ENCODE measurements around the gene EXOC4.
A peak's percentile ranks its signal among the peaks of the same experiment; 100 is the strongest.
"Not testable (repeated sequence)": the region's sequence is repeated elsewhere in the genome, so short reads cannot be mapped to it uniquely, and the experiment has no call there.

The EXOC4 gene

DNA sequence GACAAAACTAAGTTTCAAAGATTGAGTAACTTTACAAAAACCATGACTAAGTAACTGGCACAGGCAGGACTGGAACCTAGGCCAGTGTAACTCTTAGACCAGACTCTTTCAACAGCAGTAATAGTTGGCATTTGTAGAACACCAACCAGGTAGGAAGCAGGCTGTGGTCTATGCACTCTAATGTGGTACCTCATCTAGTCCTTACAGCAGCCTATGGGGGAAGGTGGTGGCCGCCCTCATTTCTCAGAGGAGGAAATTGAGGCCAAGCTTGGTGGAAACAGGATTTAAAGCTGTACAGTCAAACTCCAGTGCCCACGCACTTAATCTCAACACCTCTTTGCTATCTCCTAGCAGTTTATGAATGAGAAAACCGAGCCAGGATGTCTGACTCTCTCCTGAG is 708.8 kb downstream of the EXOC4 start:
- no peak for DNase-seq

DNA sequence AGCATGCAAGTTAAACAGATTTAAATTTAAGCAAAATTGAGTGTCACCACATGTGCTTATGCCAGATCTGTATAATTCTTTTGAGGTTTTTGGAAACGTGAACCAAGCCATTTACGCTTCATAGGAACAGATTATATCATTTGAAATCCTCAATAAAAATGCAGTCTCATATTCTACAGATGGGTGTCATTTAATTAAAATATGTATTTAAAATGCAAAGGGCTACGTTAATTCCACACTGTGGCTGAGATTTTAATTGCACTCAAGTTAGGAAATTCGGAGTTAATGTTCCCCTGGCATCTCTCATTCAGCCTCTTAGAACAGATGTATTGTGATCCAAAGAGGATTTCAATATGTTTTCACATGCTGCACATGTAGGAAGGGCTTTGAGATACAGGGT is 709.8 kb downstream of the EXOC4 start:
- DNase-seq: no peak

DNA sequence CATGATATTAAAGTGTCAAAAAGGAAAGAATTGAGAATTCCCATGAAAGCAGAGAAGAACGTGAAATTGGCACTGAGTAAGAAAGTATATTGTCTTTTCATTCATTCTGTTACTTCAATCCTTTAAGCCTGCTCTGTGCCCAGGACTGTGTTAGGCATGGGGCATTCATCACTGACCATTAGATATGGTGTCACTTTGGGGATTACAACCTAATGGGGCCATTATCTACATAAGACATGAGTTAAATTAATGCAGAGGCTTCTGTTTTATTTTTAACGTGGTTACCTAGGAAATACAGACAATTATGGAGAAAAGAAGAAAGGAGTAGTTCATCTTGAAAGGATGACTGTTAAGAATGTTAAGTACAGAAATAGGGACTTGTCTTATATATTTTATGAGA is 710.8 kb downstream of the EXOC4 start:
- DNase-seq: no peak

DNA sequence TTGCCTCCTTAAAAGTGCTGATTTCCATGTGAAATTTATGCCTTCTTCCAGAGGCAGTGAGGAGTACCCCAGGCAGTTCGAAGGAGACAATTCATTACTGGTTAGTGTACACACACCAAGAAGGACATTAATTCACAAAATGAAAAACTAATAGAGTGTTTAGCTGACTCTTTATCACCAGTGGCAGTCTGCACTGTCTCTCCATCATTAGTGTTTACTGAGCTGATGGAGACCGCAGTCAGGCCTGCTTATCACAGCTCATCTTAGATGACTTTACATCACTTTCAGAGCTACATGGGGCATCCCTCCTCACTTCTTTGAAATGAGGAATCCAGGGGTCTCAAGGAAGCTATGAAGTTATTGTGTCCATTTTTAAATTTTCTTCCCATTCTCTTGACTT is 718.7 kb downstream of the EXOC4 start:
- no peak for DNase-seq

DNA sequence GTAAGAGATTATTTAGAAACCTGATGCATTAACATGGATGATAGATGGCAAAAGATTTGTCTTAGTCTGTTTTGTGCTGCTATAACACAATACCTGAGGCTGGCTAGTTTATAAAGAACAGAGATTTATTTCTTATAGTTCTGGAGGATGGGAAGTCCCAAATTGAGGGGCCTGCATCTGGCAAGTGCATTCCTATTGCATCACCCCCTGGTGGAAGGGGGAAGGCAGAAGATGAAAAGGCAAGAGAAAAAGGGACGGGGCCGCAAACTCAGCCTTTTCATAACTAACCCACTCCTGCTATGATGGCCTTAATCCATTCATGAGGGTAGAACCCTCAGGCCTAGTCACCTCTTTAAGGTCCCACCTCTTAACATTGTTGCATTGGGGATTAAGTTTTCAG is 720.8 kb downstream of the EXOC4 start:
- no peak for DNase-seq

DNA sequence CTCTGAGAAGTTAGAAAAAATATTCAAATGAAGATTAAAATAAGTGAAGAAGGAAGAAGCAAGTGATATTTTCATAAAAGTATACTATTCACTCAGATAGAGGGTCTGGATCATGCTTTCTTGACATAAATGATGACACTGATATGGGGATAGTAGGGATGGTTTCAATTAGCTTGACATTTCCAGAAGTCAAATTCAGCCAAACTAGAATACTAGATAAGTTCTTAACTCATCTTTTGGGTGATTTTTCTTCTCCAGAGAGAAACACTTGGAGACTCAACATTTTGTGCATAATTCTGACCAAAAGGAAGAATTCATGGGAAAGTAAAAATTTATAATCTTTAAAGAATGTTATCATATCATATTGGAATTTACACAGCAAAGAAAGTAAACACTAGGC is 722.3 kb downstream of the EXOC4 start:
- DNase-seq: no peak

DNA sequence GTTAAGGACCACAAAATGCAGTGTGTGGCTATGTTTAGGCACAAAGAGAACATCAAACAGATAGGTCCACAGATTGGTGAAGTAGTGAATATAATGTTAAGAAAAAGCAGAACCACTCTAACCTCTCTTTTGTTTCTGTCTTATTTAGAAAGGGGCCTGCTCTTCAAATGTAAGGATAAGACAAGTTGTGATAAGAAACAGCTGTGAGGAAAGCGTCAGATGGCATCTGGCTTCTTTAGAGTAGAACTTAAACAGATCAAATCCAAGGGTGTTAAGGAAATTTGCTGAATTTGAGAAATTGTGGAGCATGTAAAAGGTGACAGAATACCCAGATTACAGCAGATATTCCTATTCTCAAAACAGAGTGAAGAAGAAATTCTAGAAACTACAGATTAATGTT is 723.3 kb downstream of the EXOC4 start:
- no peak for DNase-seq

DNA sequence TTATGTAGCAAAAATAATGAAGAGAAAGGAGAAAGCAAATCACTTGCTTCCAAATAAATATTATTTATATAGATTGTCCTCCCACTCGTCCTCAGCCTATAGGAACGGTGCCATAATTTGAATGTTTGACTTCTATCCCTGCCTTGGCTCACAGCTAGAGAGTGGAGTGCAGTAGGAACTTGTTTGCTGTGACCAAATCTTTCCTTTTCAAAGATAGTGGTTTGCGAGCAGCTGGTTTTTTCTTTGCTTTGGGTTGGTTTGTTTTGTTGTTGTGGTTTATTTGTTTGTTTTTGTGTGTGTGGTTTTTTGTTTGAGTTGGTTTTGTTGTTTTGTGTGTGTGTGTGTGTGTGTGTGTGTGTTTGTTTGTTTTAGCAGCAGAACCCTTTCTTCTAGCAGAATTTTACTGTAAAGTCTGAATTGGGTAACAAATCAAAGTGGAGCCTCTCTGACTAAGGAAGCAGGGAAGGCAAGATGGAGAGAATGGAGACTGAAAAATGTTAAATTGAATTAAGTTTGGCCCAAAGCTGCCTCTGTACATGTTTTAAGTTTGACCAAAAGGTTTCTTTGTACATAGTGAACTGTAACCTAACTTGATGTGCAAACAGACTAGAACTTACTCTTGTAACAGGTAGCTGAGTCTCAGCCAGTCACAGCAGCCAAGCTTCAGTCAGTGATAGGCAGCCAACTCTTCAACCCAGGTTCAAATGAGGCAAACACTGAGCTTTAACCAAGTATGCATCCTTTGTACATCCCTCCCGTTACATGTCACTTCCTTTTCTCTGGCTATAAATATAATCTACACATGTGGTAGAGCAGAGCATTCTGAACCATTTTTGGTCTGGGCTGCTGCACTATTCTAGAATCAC is 724.8 kb downstream of the EXOC4 start:
- DNase-seq: peak in 1 of 2 experiments; percentile 46

DNA sequence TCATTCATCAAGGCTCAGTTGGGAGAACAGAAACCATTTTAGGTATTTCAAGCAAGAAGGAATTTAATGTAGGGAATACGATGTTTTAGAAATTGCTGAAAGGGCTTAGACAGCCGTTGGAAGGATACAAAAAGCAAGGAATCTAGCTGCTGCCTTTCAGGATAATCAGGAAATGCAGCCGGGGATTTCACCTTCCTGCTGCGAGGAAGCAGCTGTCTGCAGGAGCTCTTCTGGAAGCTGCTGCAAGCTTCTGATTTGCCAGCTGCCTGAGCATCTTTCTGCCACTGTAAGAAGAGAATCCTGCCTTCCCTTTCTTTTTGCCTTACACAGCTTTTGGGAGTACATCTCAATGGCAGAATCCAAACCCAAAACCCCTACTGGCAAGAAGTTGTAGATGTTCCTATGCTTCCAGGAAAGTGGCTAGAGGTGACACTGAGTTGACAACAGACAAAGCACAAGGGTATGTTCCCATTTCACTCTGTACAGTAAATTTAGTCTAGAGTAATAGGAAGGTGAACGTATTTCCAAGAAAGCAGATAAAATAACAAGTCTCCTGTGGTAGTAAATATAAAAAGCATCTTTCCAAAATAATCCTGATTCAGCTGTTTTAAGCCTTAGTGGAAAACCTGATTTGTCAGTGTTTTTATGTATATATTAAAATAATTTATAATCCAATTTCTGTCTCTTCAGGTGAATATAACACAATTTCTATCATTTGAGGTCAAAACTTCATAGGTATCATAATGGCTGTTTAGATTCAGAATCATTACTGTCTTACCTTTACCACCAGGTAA is 725.8 kb downstream of the EXOC4 start:
- DNase-seq: no peak

DNA sequence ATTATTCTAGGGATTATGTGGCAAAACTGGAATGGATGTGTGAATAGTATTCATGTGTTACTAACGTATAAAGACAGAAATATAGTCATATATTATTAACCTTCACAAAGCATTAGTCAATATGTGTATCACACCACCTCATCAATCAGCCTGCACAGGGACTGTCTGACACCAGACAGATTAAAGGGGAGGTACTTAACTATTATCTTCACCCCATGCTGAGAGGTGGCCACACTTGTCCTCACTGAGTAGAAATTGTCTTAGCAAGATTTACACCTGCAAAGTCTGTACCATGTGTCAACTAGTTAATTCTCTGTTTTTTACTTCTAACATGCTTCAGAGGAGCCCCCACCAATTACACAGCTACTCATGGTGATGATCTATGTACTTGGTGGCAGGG is 727.9 kb downstream of the EXOC4 start:
- peak in 1 of 2 experiments; percentile 15 for DNase-seq

DNA sequence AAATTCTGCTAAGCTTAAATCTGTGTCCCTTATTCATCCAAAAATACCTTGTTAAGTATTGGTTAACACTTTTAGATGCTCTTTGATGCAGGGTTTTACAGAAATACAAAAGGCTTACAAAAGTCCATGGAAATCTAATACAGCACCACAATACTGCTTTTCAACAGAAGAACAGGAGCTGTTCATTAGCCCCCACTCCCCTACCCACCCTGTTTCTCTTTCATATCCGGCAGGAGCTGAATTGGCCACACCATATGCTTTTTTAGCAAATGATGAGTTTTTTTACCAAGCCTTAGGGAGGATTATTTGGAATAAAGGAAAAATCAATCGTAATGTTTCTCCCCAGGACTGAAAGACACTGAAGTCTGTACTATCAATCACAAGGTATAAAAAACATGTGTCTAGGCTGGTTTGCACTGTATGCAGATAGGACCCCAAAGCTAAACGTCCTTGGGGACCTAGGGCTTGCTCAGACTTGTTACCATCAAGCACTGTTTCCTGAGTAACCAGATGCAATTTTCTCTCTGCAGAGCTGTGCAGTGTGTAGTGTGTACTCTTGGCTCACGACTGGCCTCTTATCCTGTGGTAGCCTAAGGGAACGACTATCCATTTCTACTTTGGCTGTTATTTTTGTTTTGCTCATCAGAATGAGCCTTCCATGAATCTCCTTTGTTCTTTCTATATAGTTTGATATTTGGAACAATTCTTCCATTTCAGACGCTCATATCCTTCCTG is 731.0 kb downstream of the EXOC4 start:
- DNase-seq: peak; percentile 71 to 90

DNA sequence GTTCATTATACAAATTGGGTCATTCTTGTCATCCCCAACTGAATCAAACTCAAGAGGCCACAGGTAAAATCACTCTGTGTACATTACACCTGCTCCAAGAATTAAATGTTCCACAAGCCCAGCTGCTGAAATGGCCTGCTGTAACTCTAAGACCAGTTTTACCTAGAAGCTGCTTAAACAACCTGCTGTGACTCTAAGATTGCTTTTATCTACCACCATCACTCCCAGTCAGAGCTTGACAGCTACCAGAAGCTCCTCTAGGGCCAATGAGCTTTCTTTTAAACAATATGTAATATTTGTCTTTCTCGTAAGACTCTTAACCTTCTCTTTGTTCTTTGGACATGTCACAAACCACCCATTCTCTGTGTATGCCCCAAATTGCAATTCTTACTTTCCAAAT is 732.4 kb downstream of the EXOC4 start:
- no peak for DNase-seq

DNA sequence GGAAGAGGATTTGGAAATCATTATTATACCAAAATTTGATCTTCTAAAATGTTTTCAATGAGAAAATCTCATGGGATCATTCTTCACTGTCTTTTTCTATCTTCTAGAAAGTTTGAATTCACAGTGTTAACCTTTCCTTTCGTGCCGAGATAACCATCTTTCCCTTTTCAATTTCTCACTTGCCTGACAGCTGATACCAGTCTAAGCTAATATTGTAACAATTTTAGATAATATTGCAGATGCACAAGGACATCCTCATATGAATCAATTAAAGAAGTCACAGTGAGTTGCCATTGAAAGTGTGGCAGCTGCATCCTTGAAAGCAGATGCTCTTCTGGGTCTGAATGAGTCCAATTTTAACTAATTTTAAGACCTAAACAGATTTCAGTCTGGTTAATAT is 734.7 kb downstream of the EXOC4 start:
- no peak for DNase-seq

DNA sequence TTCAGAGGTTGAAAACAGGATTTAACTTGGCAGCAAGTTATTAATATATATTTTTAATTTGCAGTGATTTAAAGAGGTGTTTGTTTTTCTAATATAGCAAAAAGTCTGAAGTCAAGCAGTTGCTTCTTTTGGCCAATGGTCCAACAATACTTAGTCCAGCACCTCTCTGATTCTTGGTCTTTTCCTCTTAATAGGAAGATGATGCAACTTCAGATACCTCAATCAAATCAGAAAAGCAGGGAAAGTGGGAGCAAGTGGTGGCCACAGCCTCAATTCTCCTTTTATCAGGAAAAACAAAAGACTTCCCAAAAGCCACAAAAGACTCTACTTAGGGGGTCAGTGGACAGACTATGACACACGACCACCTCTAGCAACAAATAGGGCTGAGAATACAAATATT is 740.7 kb downstream of the EXOC4 start:
- DNase-seq: no peak

DNA sequence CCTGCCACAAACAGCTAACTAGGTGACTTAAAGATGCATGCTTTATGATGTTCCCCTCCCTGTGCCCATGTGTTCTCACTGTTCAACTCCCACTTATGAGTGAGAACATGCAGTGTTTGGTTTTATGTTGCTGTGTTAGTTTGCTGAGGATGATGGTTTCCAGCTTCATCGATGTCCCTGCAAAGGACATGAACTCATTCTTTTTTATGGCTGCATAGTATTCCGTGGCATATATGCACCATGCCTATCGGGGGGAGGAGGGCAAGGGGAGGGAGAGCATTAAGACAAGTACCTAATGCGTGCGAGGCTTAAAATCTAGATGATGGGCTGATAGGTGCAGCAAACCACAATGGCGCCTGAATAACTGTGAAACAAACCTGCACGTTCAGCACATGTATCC is 741.2 kb downstream of the EXOC4 start:
- DNase-seq: not testable (repeated sequence)

DNA sequence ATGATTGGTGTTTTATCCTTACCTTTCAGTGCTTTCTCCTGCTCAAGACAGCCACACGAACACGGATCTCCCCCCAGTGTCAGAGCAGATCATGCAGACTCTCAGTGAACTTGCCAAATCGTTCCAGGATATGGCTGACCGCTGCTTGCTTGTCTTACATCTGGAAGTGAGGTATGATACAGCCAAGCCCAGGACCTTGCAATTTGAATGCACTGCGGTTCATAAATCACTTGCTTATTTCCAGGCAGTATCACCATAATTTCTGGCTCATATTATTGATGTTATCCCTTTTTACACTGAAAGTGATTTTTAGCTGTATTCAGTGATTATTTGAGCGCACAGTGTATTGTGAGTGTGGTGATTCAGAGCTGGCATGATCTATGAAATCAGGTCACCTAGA is 744.6 kb downstream of the EXOC4 start:
- DNase-seq: no peak

DNA sequence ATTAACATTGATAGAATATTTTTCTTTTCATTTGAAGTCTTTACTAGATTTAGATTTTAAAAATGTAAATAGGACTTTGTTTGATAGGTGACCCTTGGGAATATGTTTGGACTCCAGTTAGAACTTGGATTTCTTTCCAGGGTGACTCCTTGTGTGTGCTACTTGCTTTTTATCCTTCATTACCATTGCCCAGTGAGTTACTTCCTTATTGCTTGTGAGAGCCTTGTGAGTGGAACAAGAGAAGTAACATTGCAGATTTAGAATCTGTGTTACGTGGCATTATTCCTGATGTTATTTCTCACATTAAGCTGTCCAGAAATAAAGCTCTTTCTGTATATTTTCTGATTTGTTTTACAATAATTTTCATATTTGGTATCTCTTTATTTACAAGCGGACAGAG is 746.3 kb downstream of the EXOC4 start:
- DNase-seq: no peak

DNA sequence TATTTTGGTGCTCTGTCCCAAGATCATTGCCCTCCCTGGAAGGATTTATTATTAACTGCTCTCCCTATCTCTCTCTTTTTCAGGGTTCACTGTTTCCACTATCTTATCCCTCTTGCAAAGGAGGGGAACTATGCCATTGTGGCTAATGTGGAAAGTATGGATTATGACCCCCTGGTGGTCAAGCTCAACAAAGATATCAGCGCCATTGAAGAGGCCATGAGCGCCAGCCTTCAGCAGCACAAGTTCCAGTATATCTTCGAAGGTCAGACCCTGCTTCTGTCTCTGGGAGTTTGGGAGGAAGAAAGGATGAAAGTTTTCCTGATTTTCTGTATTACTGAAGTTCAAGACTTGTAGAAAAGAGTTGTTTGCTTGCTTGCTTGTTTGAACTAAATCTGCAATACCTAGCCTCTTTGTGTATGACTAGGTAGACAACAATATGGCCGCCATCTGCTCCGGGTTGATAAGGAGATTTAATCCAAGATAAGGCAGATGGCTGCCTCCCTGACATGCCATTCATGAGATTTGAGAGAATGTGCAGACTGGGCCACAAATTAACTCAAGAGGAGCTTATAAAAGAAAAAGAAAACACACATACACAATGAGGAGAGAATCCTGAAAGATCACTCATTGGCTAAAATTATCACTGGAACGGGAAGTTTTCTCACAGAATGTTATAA is 752.1 kb downstream of the EXOC4 start:
- DNase-seq: no peak

DNA sequence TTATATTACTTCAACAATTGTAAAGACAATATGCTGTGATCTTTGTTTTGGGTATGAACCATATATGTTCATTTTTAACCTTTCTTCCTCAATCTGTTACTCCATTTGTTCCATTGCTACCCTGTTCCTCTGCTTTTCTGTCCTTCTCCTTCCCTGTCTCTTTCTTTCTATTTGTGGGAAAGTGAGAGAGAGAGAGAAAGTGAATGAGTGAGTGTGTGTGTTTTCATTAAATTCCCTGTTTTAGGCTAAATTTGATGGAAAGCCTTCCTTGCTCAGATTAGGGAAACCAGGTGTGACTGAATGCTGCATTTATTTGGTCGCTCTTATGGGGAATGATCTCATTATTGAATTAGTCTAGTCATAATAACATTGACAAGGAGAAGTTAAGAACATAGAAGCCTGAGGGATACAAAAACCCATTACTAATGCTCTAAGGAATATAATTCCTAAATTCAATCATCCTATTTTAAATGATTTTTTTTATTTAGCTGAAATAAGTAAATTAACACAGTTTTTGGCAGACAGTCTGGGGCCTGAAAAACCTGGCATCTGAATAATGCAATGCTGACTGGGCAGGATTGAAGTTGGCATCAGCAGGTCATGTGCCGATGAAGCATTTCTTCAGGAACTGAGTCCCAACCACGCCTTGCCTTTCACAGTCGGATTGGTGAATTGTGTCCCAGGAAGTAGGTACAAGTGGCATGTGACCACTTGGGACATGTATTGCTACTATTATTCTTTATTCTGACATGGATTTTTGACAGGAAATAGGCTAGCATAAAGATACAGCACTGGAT is 756.6 kb downstream of the EXOC4 start:
- no peak for DNase-seq

DNA sequence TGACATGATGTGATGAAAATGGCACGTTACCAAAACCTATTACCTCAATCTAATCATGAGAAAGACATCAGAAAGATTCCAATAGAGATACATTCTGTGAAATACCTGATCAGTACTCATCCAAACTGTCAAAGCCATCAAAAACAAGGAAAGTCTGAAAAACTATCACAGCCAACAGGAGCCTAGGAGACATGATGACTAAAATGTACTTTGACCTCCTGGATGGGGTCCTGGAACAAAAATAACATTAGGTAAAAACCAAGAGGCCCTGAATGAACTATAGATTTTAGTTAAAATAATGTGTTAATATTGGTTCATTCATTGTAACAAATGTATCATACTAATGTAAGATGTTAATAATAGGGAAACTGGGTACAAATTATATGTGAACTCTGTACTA is 760.4 kb downstream of the EXOC4 start:
- no peak for DNase-seq

DNA sequence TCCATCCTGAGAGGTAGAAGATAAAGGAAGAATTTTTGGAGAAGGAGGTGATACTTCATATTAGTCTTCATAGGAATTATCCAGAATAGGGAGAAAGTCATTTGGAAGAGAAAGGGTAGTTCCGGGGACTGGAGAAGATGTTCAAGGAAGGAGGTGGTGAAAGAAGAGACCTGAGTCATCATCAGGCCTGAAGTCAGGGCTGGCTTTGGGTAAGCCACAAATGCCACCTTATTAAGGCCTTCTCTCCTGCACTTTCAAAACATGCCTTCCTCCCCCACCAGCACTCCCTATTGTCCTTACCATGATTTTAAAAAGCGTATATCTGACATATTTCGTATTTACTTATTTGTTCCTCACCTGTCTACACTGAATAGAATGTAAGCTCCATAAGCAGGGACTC is 762.1 kb downstream of the EXOC4 start:
- no peak for DNase-seq
